H1 (cell line): Measurements from ENCODE around the gene EYA2. TPM values are rescaled to one million over a fixed set of nuclear protein-coding genes. Genes with fewer than 3 reads are reported as not detected.

Experiments
- CTCF ChIA-PET: fragments of 300-600 bp; sonication (Branson Sonifier 250); formaldehyde crosslinking; loops from one replicate; lab custom pipeline; 2021; ENCODE audit not compliant: partially characterized antibody; lab: Charles Lee
- POLR2A ChIA-PET: fragments of 300-600 bp; sonication (Branson Sonifier 250); formaldehyde crosslinking; loops from one replicate; lab custom pipeline; 2021; ENCODE audit warnings: inconsistent platforms; ENCODE audit not compliant: partially characterized antibody; lab: Charles Lee
- DNase-seq, 2 experiments: peaks; one replicate each; pipeline versions ENCODE4 v3.0.0 to v3.0.0-alpha.2; 2010 to 2022; ENCODE audit warnings: low spot score in 2 of 2, low read depth in 1 of 2, mixed read lengths in 1 of 2
- FAIRE-seq: peaks from 2 replicates; lab custom pipeline; 2011; peaks lifted over from hg19 to GRCh38; lab: Jason Lieb, UNC
- H2AFZ ChIP-seq: 2 replicates; pipeline ENCODE4 v1.8.1; 2012; ENCODE audit warnings: low read length, inconsistent platforms
- H2AK5ac ChIP-seq: 2 replicates; pipeline ENCODE4 v1.6.1; 2013; ENCODE audit warnings: low read depth, low read length
- H2BK120ac ChIP-seq: replicated peaks from 2 replicates; pipeline ENCODE3; 2013; ENCODE audit warnings: low read depth, low read length, inconsistent platforms
- H2BK12ac ChIP-seq: 2 replicates; pipeline ENCODE4 v1.6.1; 2013; ENCODE audit warnings: low read depth, low read length
- H2BK15ac ChIP-seq: 2 replicates; pipeline ENCODE4 v1.6.1; 2013; ENCODE audit warnings: low read length
- H2BK20ac ChIP-seq: 2 replicates; pipeline ENCODE4 v1.6.1; 2013; ENCODE audit warnings: low read length
- H2BK5ac ChIP-seq: 2 replicates; pipeline ENCODE4 v1.6.1; 2013; ENCODE audit warnings: low read depth, low read length
- H3K14ac ChIP-seq: 2 replicates; pipeline ENCODE4 v1.6.1; 2013; ENCODE audit warnings: inconsistent platforms; ENCODE audit not compliant: insufficient read length
- H3K18ac ChIP-seq: 2 replicates; pipeline ENCODE4 v1.6.1; 2013; ENCODE audit warnings: low read length; ENCODE audit errors: extremely low read depth
- H3K23ac ChIP-seq: 2 replicates; pipeline ENCODE4 v1.6.1; 2013; ENCODE audit warnings: inconsistent platforms; ENCODE audit not compliant: insufficient read length
- H3K23me2 ChIP-seq: 2 replicates; pipeline ENCODE4 v1.6.1; 2013; ENCODE audit warnings: low read depth, low read length
- H3K27ac ChIP-seq: 2 replicates; pipeline ENCODE4 v1.6.1; 2011; ENCODE audit warnings: low read depth, low read length, inconsistent platforms
- H3K27me3 ChIP-seq, 4 experiments: replicated peaks in 1 of 4; 1 replicate in 1 of 4; 2 replicates in 3 of 4; pipeline versions ENCODE4 v1.6.1 to v1.8.1; 2011 to 2013; ENCODE audit warnings: low read length in 3 of 4, mild to moderate bottlenecking in 3 of 4, inconsistent platforms in 2 of 4, mixed read lengths in 2 of 4, moderate library complexity in 1 of 4; ENCODE audit not compliant: control insufficient read depth in 3 of 4, insufficient read depth in 3 of 4; ENCODE audit errors: extremely low read depth in 1 of 4
- H3K36me3 ChIP-seq, 4 experiments: 2 replicates each; pipeline versions ENCODE4 v1.6.1 to v1.8.1; 2011 to 2013; ENCODE audit warnings: mild to moderate bottlenecking in 4 of 4, low read length in 3 of 4, moderate library complexity in 2 of 4, control low read depth in 1 of 4, inconsistent platforms in 1 of 4; ENCODE audit not compliant: insufficient read depth in 4 of 4, control insufficient read depth in 2 of 4
- H3K4ac ChIP-seq: replicated peaks from 2 replicates; pipeline ENCODE3; 2013; ENCODE audit warnings: low read length, low read depth, mixed read lengths, inconsistent platforms; ENCODE audit not compliant: insufficient read length
- H3K4me1 ChIP-seq, 4 experiments: replicated peaks in 1 of 4; 1 replicate in 1 of 4; 2 replicates in 3 of 4; pipeline versions ENCODE4 v1.6.1 to v1.8.1; 2011 to 2013; ENCODE audit warnings: low read length in 3 of 4, inconsistent platforms in 2 of 4, mixed read lengths in 1 of 4; ENCODE audit not compliant: insufficient read depth in 4 of 4, control insufficient read depth in 3 of 4
- H3K4me2 ChIP-seq, 2 experiments: 2 replicates each; pipeline versions ENCODE4 v1.6.1 to v1.8.1; 2011 to 2013; ENCODE audit warnings: low read depth in 2 of 2, low read length in 2 of 2, control low read depth in 1 of 2, inconsistent platforms in 1 of 2, mild to moderate bottlenecking in 1 of 2; ENCODE audit not compliant: insufficient read depth in 1 of 2
- H3K4me3 ChIP-seq, 4 experiments: fragments of 200-600, 300-600 bp in 1 of 4; sonication (generic), shearing (Covaris generic), sonication (Bioruptor Twin) in 1 of 4; 2 replicates each; pipeline versions ENCODE4 v1.5.1 to v1.8.1; 2011 to 2016; ENCODE audit warnings: low read length in 4 of 4, low read depth in 3 of 4, control low read depth in 2 of 4, inconsistent platforms in 2 of 4, mild to moderate bottlenecking in 2 of 4, mixed read lengths in 1 of 4, moderate library complexity in 1 of 4; ENCODE audit not compliant: insufficient read depth in 2 of 4; ENCODE audit errors: extremely low read depth in 1 of 4
- H3K56ac ChIP-seq: replicated peaks from 2 replicates; pipeline ENCODE3; 2013; ENCODE audit warnings: low read depth, mild to moderate bottlenecking, mixed read lengths, low read length, inconsistent platforms; ENCODE audit not compliant: insufficient read length
- H3K79me1 ChIP-seq: 2 replicates; pipeline ENCODE4 v1.6.1; 2013; ENCODE audit warnings: low read depth, low read length, control low read depth
- H3K79me2 ChIP-seq, 2 experiments: 2 replicates each; pipeline versions ENCODE4 v1.6.1 to v1.8.1; 2012 to 2013; ENCODE audit warnings: low read length in 2 of 2, mild to moderate bottlenecking in 2 of 2, inconsistent platforms in 1 of 2; ENCODE audit not compliant: insufficient read depth in 2 of 2, control insufficient read depth in 1 of 2
- H3K9ac ChIP-seq, 4 experiments: replicated peaks in 1 of 4; 1 replicate in 1 of 4; 2 replicates in 3 of 4; pipeline versions ENCODE4 v1.6.1 to v1.8.1; 2011 to 2013; ENCODE audit warnings: low read depth in 3 of 4, low read length in 3 of 4, control low read depth in 2 of 4, mild to moderate bottlenecking in 2 of 4, moderate library complexity in 2 of 4, inconsistent platforms in 1 of 4; ENCODE audit errors: extremely low read depth in 1 of 4
- H3K9me3 ChIP-seq, 2 experiments: 2 replicates each; pipeline versions ENCODE4 v1.6.1 to v1.8.1; 2012 to 2013; ENCODE audit warnings: mild to moderate bottlenecking in 2 of 2, moderate library complexity in 2 of 2, control low read depth in 1 of 2, inconsistent platforms in 1 of 2, low read depth in 1 of 2, low read length in 1 of 2, mixed read lengths in 1 of 2; ENCODE audit not compliant: insufficient read depth in 2 of 2
- H4K20me1 ChIP-seq, 2 experiments: replicated peaks in 1 of 2; 2 replicates each; pipeline versions ENCODE3 to v1.8.1; 2011 to 2013; ENCODE audit warnings: inconsistent platforms in 2 of 2, low read length in 2 of 2, mild to moderate bottlenecking in 1 of 2; ENCODE audit not compliant: insufficient read depth in 2 of 2, control insufficient read depth in 1 of 2
- H4K5ac ChIP-seq: 2 replicates; pipeline ENCODE4 v1.6.1; 2013; ENCODE audit warnings: low read length, low read depth, mixed read lengths, inconsistent platforms; ENCODE audit not compliant: insufficient read length
- H4K8ac ChIP-seq: 2 replicates; pipeline ENCODE4 v1.8.0; 2013; ENCODE audit warnings: mild to moderate bottlenecking, moderate library complexity, low read length, inconsistent platforms; ENCODE audit not compliant: insufficient read depth; ENCODE audit errors: extremely low read depth
- H4K91ac ChIP-seq: replicated peaks from 2 replicates; pipeline ENCODE3; 2013; ENCODE audit warnings: low read length, mixed read lengths, inconsistent platforms; ENCODE audit not compliant: insufficient read length
- ATF2 ChIP-seq: IDR thresholded peaks from 2 replicates; pipeline ENCODE4 v1.6.1; 2012; ENCODE audit warnings: low read length, inconsistent platforms
- BACH1 ChIP-seq: IDR thresholded peaks from 2 replicates; pipeline ENCODE4 v1.6.1; 2012; ENCODE audit warnings: low read length, improper control_type of control experiment
- JUND ChIP-seq: IDR thresholded peaks from 2 replicates; pipeline ENCODE4 v1.6.1; 2011; ENCODE audit warnings: mild to moderate bottlenecking, improper control_type of control experiment, low read length
- POLR2AphosphoS5 ChIP-seq: IDR thresholded peaks from 2 replicates; pipeline ENCODE4 v1.6.1; 2011; ENCODE audit warnings: low read depth, low read length
- TEAD4 ChIP-seq: IDR thresholded peaks from 2 replicates; pipeline ENCODE4 v1.6.1; 2012; ENCODE audit warnings: low read depth, low read length, inconsistent platforms, mixed read lengths
- WGBS, 2 experiments: shearing (Covaris generic) in 1 of 2; methylation state at CpG; one replicate each; pipeline versions ENCODE4 v1.1.6 to v1.1.7; 2013 to 2015; ENCODE audit warnings: low lambda C conversion rate in 2 of 2, mixed read lengths in 2 of 2, inconsistent platforms in 1 of 2, low coverage in 1 of 2, missing lambda C conversion rate in 1 of 2; ENCODE audit not compliant: insufficient replicate concordance in 2 of 2, insufficient coverage in 1 of 2, insufficient read length in 1 of 2; ENCODE audit errors: extremely low coverage in 1 of 2, missing lambda C conversion rate in 1 of 2; 5-methylcytosine and 5-hydroxymethylcytosine counted together
- polyA plus RNA-seq, 7 experiments: library from polyadenylated mRNA; depleted of rRNA in 3 of 7; stranded (reverse) in 5 of 7; unstranded in 2 of 7; fragments of >200 nt in 5 of 7; fragments of 200-250 nt in 2 of 7; gene quantifications; 1 replicate in 5 of 7; 2 replicates in 1 of 7; 4 replicates in 1 of 7; pipeline versions ENCODE4 v1.2.1 to v1.2.3, GENCODE V29; 2011 to 2013; ENCODE audit warnings: missing spikeins in 2 of 7, mixed read lengths in 2 of 7
- total RNA-seq: library from RNA; stranded (reverse); fragmentation: NEBNext Ultra II Directional; extraction: Animal tissue kit (Norgen Biotek cat#: 25700); gene quantifications from 2 replicates; pipeline ENCODE4 v1.2.1, GENCODE V29; 2021

The EYA2 gene
- total and polyA plus RNA-seq, 2 of the 8 experiments (the other 6 are each of a cell fraction or from before 2014, with no cell fraction given), result 1.6 to 1.7 TPM

GRCh38 chr20:47224300-47224791 lies 329.7 kb downstream of the EYA2 start:
- Histone ChIP-seq H4K5ac (no peak overlapping the region), H3K36me3 (peaks cover 41 to 100% (median 70%) of the 10 kb centered on the region in 4 experiments)
- no peak for FAIRE-seq

More at GRCh38 chr20:47224300-47224791, 329.7 kb downstream of the EYA2 start:
- H2AFZ ChIP-seq, result no peak overlapping the region
- no peak overlapping the region for H3K9ac ChIP-seq
- CTCF ChIA-PET, result interaction anchor here (1.3 to 2.2 kb wide), 3 partner anchors 8 to 159 kb away, joined by 3 to 7 read pairs (median 6); no protein-coding TSS in a partner anchor
- WGBS, 2 experiments, result 93% methylated on average over 11 of the region's 11 CpGs; no CpG with 5 or more reads in 1 of the 2 experiments
- H3K56ac ChIP-seq, result no peak overlapping the region
- POLR2A ChIA-PET, result interaction anchor here (1.5 kb wide), 1 partner anchor 29 kb away, joined by 4 read pairs; no protein-coding TSS in a partner anchor
- H3K4me3 ChIP-seq, result no peak overlapping the region
- no peak overlapping the region for H3K14ac ChIP-seq
- no peak overlapping the region for H3K23ac ChIP-seq
- H3K27ac ChIP-seq, result no peak overlapping the region
- no peak overlapping the region for H2BK12ac ChIP-seq
- H2BK5ac ChIP-seq, result no peak overlapping the region; the same call in 1 of the 2 replicates
- no peak overlapping the region for H2AK5ac ChIP-seq
- H2BK20ac ChIP-seq, result no peak overlapping the region
- no peak overlapping the region for H2BK15ac ChIP-seq
- no peak for TF ChIP-seq JUND
- no peak for TF ChIP-seq TEAD4
- peak; percentile 12; the same call in 1 of the 2 replicates for TF ChIP-seq POLR2AphosphoS5
- TF ChIP-seq ATF2, result no peak
- no peak for TF ChIP-seq BACH1
- no peaks in the 10 kb centered on the region for H3K4me1 ChIP-seq
- no peak overlapping the region for H3K18ac ChIP-seq
- H3K4me2 ChIP-seq, result no peak overlapping the region
- H3K9me3 ChIP-seq, result no peaks in the 10 kb centered on the region
- H3K4ac ChIP-seq, result no peak overlapping the region
- H3K27me3 ChIP-seq, result no peaks in the 10 kb centered on the region
- H4K8ac ChIP-seq, result no peak overlapping the region
- no peak overlapping the region for H4K91ac ChIP-seq
- peaks cover 0 to 9% of the 10 kb centered on the region in 2 experiments; a peak in 1 of 4 replicates for H3K79me2 ChIP-seq
- H3K23me2 ChIP-seq, result no peaks in the 10 kb centered on the region
- H3K79me1 ChIP-seq, result peaks cover 3% of the 10 kb centered on the region
- DNase-seq, result no peak
- H4K20me1 ChIP-seq, result no peaks in the 10 kb centered on the region
- no peak overlapping the region for H2BK120ac ChIP-seq
